Fibroblast of mammary gland (primary cell): Measurements from ENCODE around the gene TNPO3.
A peak's percentile ranks its signal among the peaks of the same experiment; 100 is the strongest.

Experiments
- DNase-seq: peaks from one replicate; pipeline ENCODE4 v3.0.0-alpha.2; 2010; ENCODE audit warnings: low read depth
- H3K4me3 ChIP-seq: 2 replicates; pipeline ENCODE4 v1.5.1; 2011; ENCODE audit warnings: low read depth, mild to moderate bottlenecking, low read length, moderate library complexity; ENCODE audit not compliant: control insufficient read depth
- CTCF ChIP-seq: conservative IDR thresholded peaks from 2 replicates; pipeline ENCODE4 v1.5.1; 2011; ENCODE audit warnings: low read depth, low read length, inconsistent platforms; ENCODE audit not compliant: control insufficient read depth, insufficient read depth

TNPO3 gene

GRCh38 chr7:128906766-128907559, 147.9 kb downstream of the TNPO3 start:
- no peak overlapping the region for H3K4me3 ChIP-seq
- DNase-seq: no peak
- no peak for TF ChIP-seq CTCF

GRCh38 chr7:128906001-128906765, 148.7 kb downstream of the TNPO3 start:
- no peak for DNase-seq
- no peak for TF ChIP-seq CTCF
- no peak overlapping the region for H3K4me3 ChIP-seq

- DNase-seq: peak; percentile 57
- no peak overlapping the region for H3K4me3 ChIP-seq
- TF ChIP-seq CTCF: peak; percentile 65
Observed at GRCh38 chr7:128904381-128905197, 150.3 kb downstream of the TNPO3 start.
